GM10248 (cell line): ENCODE measurements around the gene SLC17A9.

Experiments used
- CTCF ChIA-PET: fragments of 300-600 bp; sonication (Branson Sonifier 250); formaldehyde crosslinking; extraction: SDS; loops from one replicate; lab custom pipeline; 2021; ENCODE audit warnings: antibody characterized with exemption; lab: Yijun Ruan, JAX
- POLR2A ChIA-PET: fragments of 350-650 bp; sonication (Branson Sonifier 250); formaldehyde crosslinking; extraction: SDS; loops from one replicate; lab custom pipeline; 2020; ENCODE audit warnings: antibody characterized with exemption; lab: Yijun Ruan, JAX
- DNase-seq: peaks from one replicate; pipeline ENCODE4 v3.0.0; 2012; ENCODE audit errors: extremely low spot score
- CTCF ChIP-seq: IDR thresholded peaks from 2 replicates; pipeline ENCODE4 v1.5.1; 2012; ENCODE audit warnings: mild to moderate bottlenecking, low read depth; ENCODE audit errors: extremely low read depth, missing control alignments, control extremely low read depth

Gene SLC17A9

GRCh38 chr20:62913043-62913630 is 39.4 kb upstream of the SLC17A9 start:
- DNase-seq, result no peak
- ChIA-PET CTCF (interaction anchor here (1.0 to 12.6 kb wide), 4 partner anchors 9 to 40 kb away, joined by 3 to 153 read pairs (median 16); partner anchors contain the start of gene SLC17A9), POLR2A (no interaction called here)
- no peak for TF ChIP-seq CTCF

DNA sequence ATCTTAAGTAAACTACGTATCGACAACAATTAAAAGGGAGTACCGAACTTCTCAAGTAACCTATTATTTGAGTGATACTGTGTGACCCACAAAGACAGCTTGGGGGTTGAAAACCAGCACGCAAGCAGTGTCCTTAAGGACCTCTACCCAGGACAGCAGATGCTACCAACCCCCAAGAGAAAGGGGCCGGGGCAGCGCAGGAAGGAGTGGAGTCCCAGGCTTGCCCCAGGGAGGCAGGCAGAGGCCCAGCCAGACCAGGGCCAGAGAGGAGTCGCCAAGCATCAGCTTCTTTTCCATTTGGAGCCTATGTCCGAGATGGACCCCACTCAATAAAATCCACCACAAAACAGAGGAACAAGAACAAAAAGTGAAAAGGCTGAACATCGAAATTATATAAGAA is 38.1 kb upstream of the SLC17A9 start:
- no peak for TF ChIP-seq CTCF
- POLR2A ChIA-PET, result no interaction called here
- CTCF ChIA-PET, result interaction anchor here (1.0 to 12.6 kb wide), 3 partner anchors 8 to 21 kb away, joined by 3 to 153 read pairs (median 30); no protein-coding TSS in a partner anchor
- no peak for DNase-seq

- no peak for TF ChIP-seq CTCF
- ChIA-PET CTCF (interaction anchor here (4.4 to 12.6 kb wide), 3 partner anchors 7 to 14 kb away, joined by 29 to 153 read pairs (median 30); no protein-coding TSS in a partner anchor), POLR2A (no interaction called here)
- DNase-seq, result no peak
Measured at GRCh38 chr20:62914970-62915457, 37.5 kb upstream of the SLC17A9 start.

- CTCF ChIA-PET, result interaction anchor here (0.7 to 12.6 kb wide), 8 partner anchors 9 to 92 kb away, joined by 3 to 153 read pairs (median 6); no protein-coding TSS in a partner anchor
- POLR2A ChIA-PET, result interaction anchor here (1.2 kb wide), 1 partner anchor 11 kb away, joined by 5 read pairs; no protein-coding TSS in a partner anchor
- DNase-seq, result no peak
- TF ChIP-seq CTCF, result no peak
Measured at GRCh38 chr20:62916703-62917476, 35.6 kb upstream of the SLC17A9 start.

- TF ChIP-seq CTCF, result no peak
- CTCF ChIA-PET, result interaction anchor here (0.9 to 12.6 kb wide), 10 partner anchors 10 to 61 kb away, joined by 3 to 153 read pairs (median 4); no protein-coding TSS in a partner anchor
- POLR2A ChIA-PET, result no interaction called here
- no peak for DNase-seq
Measured at GRCh38 chr20:62917720-62918119, 34.8 kb upstream of the SLC17A9 start.

DNA sequence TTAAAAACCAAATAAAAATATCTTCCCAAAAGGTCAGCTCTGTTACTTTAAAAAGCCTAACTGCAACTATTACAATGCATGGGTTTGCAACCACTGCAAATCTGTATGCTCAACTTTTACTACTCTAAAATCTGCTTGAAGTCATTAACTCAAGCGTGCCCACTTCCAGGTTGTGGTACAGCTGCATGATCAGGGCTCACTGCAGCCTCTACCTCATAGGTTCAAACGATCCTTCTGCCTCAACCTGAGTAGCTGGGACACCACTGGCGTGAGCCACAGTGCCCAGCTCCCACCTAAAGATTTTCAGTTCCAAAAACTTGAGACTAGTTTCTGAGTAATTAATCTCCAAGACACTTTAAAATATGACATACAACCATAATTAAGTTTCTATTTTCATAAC is 34.4 kb upstream of the SLC17A9 start:
- DNase-seq, result no peak
- TF ChIP-seq CTCF, result no peak
- CTCF ChIA-PET, result interaction anchor here (0.7 to 12.6 kb wide), 10 partner anchors 10 to 91 kb away, joined by 3 to 153 read pairs (median 4); no protein-coding TSS in a partner anchor
- POLR2A ChIA-PET, result interaction anchor here (0.6 kb wide), 1 partner anchor 122 kb away, joined by 3 read pairs; the partner anchor contains the start of gene MRGBP
